H1 (cell line): ENCODE data around the gene CYP27C1. TPM values are rescaled to one million over a fixed set of nuclear protein-coding genes. Genes with fewer than 3 reads are reported as not detected.

Source experiments
- CTCF ChIA-PET: fragments of 300-600 bp; sonication (Branson Sonifier 250); formaldehyde crosslinking; loops from one replicate; lab custom pipeline; 2021; ENCODE audit not compliant: partially characterized antibody; lab: Charles Lee
- POLR2A ChIA-PET: fragments of 300-600 bp; sonication (Branson Sonifier 250); formaldehyde crosslinking; loops from one replicate; lab custom pipeline; 2021; ENCODE audit warnings: inconsistent platforms; ENCODE audit not compliant: partially characterized antibody; lab: Charles Lee
- DNase-seq, 2 experiments: peaks; one replicate each; pipeline versions ENCODE4 v3.0.0 to v3.0.0-alpha.2; 2010 to 2022; ENCODE audit warnings: low spot score in 2 of 2, low read depth in 1 of 2, mixed read lengths in 1 of 2
- FAIRE-seq: peaks from 2 replicates; lab custom pipeline; 2011; peaks lifted over from hg19 to GRCh38; lab: Jason Lieb, UNC
- H2AFZ ChIP-seq: 2 replicates; pipeline ENCODE4 v1.8.1; 2012; ENCODE audit warnings: low read length, inconsistent platforms
- H2AK5ac ChIP-seq: 2 replicates; pipeline ENCODE4 v1.6.1; 2013; ENCODE audit warnings: low read depth, low read length
- H2BK120ac ChIP-seq: replicated peaks from 2 replicates; pipeline ENCODE3; 2013; ENCODE audit warnings: low read depth, low read length, inconsistent platforms
- H2BK12ac ChIP-seq: 2 replicates; pipeline ENCODE4 v1.6.1; 2013; ENCODE audit warnings: low read depth, low read length
- H2BK15ac ChIP-seq: 2 replicates; pipeline ENCODE4 v1.6.1; 2013; ENCODE audit warnings: low read length
- H2BK20ac ChIP-seq: 2 replicates; pipeline ENCODE4 v1.6.1; 2013; ENCODE audit warnings: low read length
- H2BK5ac ChIP-seq: 2 replicates; pipeline ENCODE4 v1.6.1; 2013; ENCODE audit warnings: low read depth, low read length
- H3K14ac ChIP-seq: 2 replicates; pipeline ENCODE4 v1.6.1; 2013; ENCODE audit warnings: inconsistent platforms; ENCODE audit not compliant: insufficient read length
- H3K18ac ChIP-seq: 2 replicates; pipeline ENCODE4 v1.6.1; 2013; ENCODE audit warnings: low read length; ENCODE audit errors: extremely low read depth
- H3K23ac ChIP-seq: 2 replicates; pipeline ENCODE4 v1.6.1; 2013; ENCODE audit warnings: inconsistent platforms; ENCODE audit not compliant: insufficient read length
- H3K23me2 ChIP-seq: 2 replicates; pipeline ENCODE4 v1.6.1; 2013; ENCODE audit warnings: low read depth, low read length
- H3K27ac ChIP-seq: 2 replicates; pipeline ENCODE4 v1.6.1; 2011; ENCODE audit warnings: low read depth, low read length, inconsistent platforms
- H3K27me3 ChIP-seq, 4 experiments: replicated peaks in 1 of 4; 1 replicate in 1 of 4; 2 replicates in 3 of 4; pipeline versions ENCODE4 v1.6.1 to v1.8.1; 2011 to 2013; ENCODE audit warnings: low read length in 3 of 4, mild to moderate bottlenecking in 3 of 4, inconsistent platforms in 2 of 4, mixed read lengths in 2 of 4, moderate library complexity in 1 of 4; ENCODE audit not compliant: control insufficient read depth in 3 of 4, insufficient read depth in 3 of 4; ENCODE audit errors: extremely low read depth in 1 of 4
- H3K36me3 ChIP-seq, 4 experiments: 2 replicates each; pipeline versions ENCODE4 v1.6.1 to v1.8.1; 2011 to 2013; ENCODE audit warnings: mild to moderate bottlenecking in 4 of 4, low read length in 3 of 4, moderate library complexity in 2 of 4, control low read depth in 1 of 4, inconsistent platforms in 1 of 4; ENCODE audit not compliant: insufficient read depth in 4 of 4, control insufficient read depth in 2 of 4
- H3K4ac ChIP-seq: replicated peaks from 2 replicates; pipeline ENCODE3; 2013; ENCODE audit warnings: low read length, low read depth, mixed read lengths, inconsistent platforms; ENCODE audit not compliant: insufficient read length
- H3K4me1 ChIP-seq, 4 experiments: replicated peaks in 1 of 4; 1 replicate in 1 of 4; 2 replicates in 3 of 4; pipeline versions ENCODE4 v1.6.1 to v1.8.1; 2011 to 2013; ENCODE audit warnings: low read length in 3 of 4, inconsistent platforms in 2 of 4, mixed read lengths in 1 of 4; ENCODE audit not compliant: insufficient read depth in 4 of 4, control insufficient read depth in 3 of 4
- H3K4me2 ChIP-seq, 2 experiments: 2 replicates each; pipeline versions ENCODE4 v1.6.1 to v1.8.1; 2011 to 2013; ENCODE audit warnings: low read depth in 2 of 2, low read length in 2 of 2, control low read depth in 1 of 2, inconsistent platforms in 1 of 2, mild to moderate bottlenecking in 1 of 2; ENCODE audit not compliant: insufficient read depth in 1 of 2
- H3K4me3 ChIP-seq, 4 experiments: fragments of 200-600, 300-600 bp in 1 of 4; sonication (generic), shearing (Covaris generic), sonication (Bioruptor Twin) in 1 of 4; 2 replicates each; pipeline versions ENCODE4 v1.5.1 to v1.8.1; 2011 to 2016; ENCODE audit warnings: low read length in 4 of 4, low read depth in 3 of 4, control low read depth in 2 of 4, inconsistent platforms in 2 of 4, mild to moderate bottlenecking in 2 of 4, mixed read lengths in 1 of 4, moderate library complexity in 1 of 4; ENCODE audit not compliant: insufficient read depth in 2 of 4; ENCODE audit errors: extremely low read depth in 1 of 4
- H3K56ac ChIP-seq: replicated peaks from 2 replicates; pipeline ENCODE3; 2013; ENCODE audit warnings: low read depth, mild to moderate bottlenecking, mixed read lengths, low read length, inconsistent platforms; ENCODE audit not compliant: insufficient read length
- H3K79me1 ChIP-seq: 2 replicates; pipeline ENCODE4 v1.6.1; 2013; ENCODE audit warnings: low read depth, low read length, control low read depth
- H3K79me2 ChIP-seq, 2 experiments: 2 replicates each; pipeline versions ENCODE4 v1.6.1 to v1.8.1; 2012 to 2013; ENCODE audit warnings: low read length in 2 of 2, mild to moderate bottlenecking in 2 of 2, inconsistent platforms in 1 of 2; ENCODE audit not compliant: insufficient read depth in 2 of 2, control insufficient read depth in 1 of 2
- H3K9ac ChIP-seq, 4 experiments: replicated peaks in 1 of 4; 1 replicate in 1 of 4; 2 replicates in 3 of 4; pipeline versions ENCODE4 v1.6.1 to v1.8.1; 2011 to 2013; ENCODE audit warnings: low read depth in 3 of 4, low read length in 3 of 4, control low read depth in 2 of 4, mild to moderate bottlenecking in 2 of 4, moderate library complexity in 2 of 4, inconsistent platforms in 1 of 4; ENCODE audit errors: extremely low read depth in 1 of 4
- H3K9me3 ChIP-seq, 2 experiments: 2 replicates each; pipeline versions ENCODE4 v1.6.1 to v1.8.1; 2012 to 2013; ENCODE audit warnings: mild to moderate bottlenecking in 2 of 2, moderate library complexity in 2 of 2, control low read depth in 1 of 2, inconsistent platforms in 1 of 2, low read depth in 1 of 2, low read length in 1 of 2, mixed read lengths in 1 of 2; ENCODE audit not compliant: insufficient read depth in 2 of 2
- H4K20me1 ChIP-seq, 2 experiments: replicated peaks in 1 of 2; 2 replicates each; pipeline versions ENCODE3 to v1.8.1; 2011 to 2013; ENCODE audit warnings: inconsistent platforms in 2 of 2, low read length in 2 of 2, mild to moderate bottlenecking in 1 of 2; ENCODE audit not compliant: insufficient read depth in 2 of 2, control insufficient read depth in 1 of 2
- H4K5ac ChIP-seq: 2 replicates; pipeline ENCODE4 v1.6.1; 2013; ENCODE audit warnings: low read length, low read depth, mixed read lengths, inconsistent platforms; ENCODE audit not compliant: insufficient read length
- H4K8ac ChIP-seq: 2 replicates; pipeline ENCODE4 v1.8.0; 2013; ENCODE audit warnings: mild to moderate bottlenecking, moderate library complexity, low read length, inconsistent platforms; ENCODE audit not compliant: insufficient read depth; ENCODE audit errors: extremely low read depth
- H4K91ac ChIP-seq: replicated peaks from 2 replicates; pipeline ENCODE3; 2013; ENCODE audit warnings: low read length, mixed read lengths, inconsistent platforms; ENCODE audit not compliant: insufficient read length
- CBX8 ChIP-seq: fragments of 300-800, 300-1000 bp; sonication (generic); IDR thresholded peaks from 2 replicates; pipeline ENCODE4 v1.7.1; 2016; ENCODE audit warnings: low read depth, low read length, borderline replicate concordance
- RAD21 ChIP-seq, 2 experiments: IDR thresholded peaks in 1 of 2; conservative IDR thresholded peaks in 1 of 2; 2 replicates each; pipeline ENCODE4 v1.6.1; 2011; ENCODE audit warnings: low read depth in 2 of 2, low read length in 2 of 2, improper control_type of control experiment in 1 of 2, inconsistent platforms in 1 of 2, mild to moderate bottlenecking in 1 of 2, moderate library complexity in 1 of 2
- WGBS, 2 experiments: shearing (Covaris generic) in 1 of 2; methylation state at CpG; one replicate each; pipeline versions ENCODE4 v1.1.6 to v1.1.7; 2013 to 2015; ENCODE audit warnings: low lambda C conversion rate in 2 of 2, mixed read lengths in 2 of 2, inconsistent platforms in 1 of 2, low coverage in 1 of 2, missing lambda C conversion rate in 1 of 2; ENCODE audit not compliant: insufficient replicate concordance in 2 of 2, insufficient coverage in 1 of 2, insufficient read length in 1 of 2; ENCODE audit errors: extremely low coverage in 1 of 2, missing lambda C conversion rate in 1 of 2; 5-methylcytosine and 5-hydroxymethylcytosine counted together
- polyA plus RNA-seq, 7 experiments: library from polyadenylated mRNA; depleted of rRNA in 3 of 7; stranded (reverse) in 5 of 7; unstranded in 2 of 7; fragments of >200 nt in 5 of 7; fragments of 200-250 nt in 2 of 7; gene quantifications; 1 replicate in 5 of 7; 2 replicates in 1 of 7; 4 replicates in 1 of 7; pipeline versions ENCODE4 v1.2.1 to v1.2.3, GENCODE V29; 2011 to 2013; ENCODE audit warnings: missing spikeins in 2 of 7, mixed read lengths in 2 of 7
- total RNA-seq: library from RNA; stranded (reverse); fragmentation: NEBNext Ultra II Directional; extraction: Animal tissue kit (Norgen Biotek cat#: 25700); gene quantifications from 2 replicates; pipeline ENCODE4 v1.2.1, GENCODE V29; 2021
- TF ChIP-seq, protein P1 (sequence below), 3 experiments: IDR thresholded peaks; 1 replicate in 2 of 3; 2 replicates in 1 of 3; pipeline versions ENCODE4 v1.5.1 to v1.6.1; 2011; ENCODE audit warnings: low read length in 3 of 3, mild to moderate bottlenecking in 3 of 3, inconsistent platforms in 2 of 3, low read depth in 1 of 3, moderate library complexity in 1 of 3; ENCODE audit not compliant: insufficient read depth in 1 of 3; ENCODE audit errors: control extremely low read depth in 1 of 3

Gene CYP27C1
- total and polyA plus RNA-seq, 2 of the 8 experiments (the other 6 are each of a cell fraction or from before 2014, with no cell fraction given), result 1.3 to 3.2 TPM

DNA sequence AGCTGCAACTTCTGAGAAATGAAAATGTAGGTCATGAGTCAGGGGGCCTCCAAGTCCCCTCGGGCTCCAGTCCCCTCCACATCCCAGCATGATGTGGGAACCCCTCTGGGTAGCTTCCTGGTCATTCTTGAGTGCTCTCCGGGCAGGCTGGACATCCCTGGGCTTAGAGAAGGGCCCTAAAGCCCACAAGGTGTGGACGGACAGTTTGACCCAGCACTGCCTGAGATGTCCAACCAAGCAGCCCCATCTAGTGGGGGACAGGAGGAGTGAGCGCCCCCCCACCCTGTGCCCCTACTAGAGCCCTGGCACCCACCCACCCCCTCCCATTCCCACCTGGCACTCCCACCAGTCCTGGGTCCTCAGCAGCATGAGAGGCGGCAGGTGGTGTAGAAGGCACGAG, 46.0 kb downstream of the CYP27C1 start:
- no peaks in the 10 kb centered on the region for H3K36me3 ChIP-seq
- no peaks in the 10 kb centered on the region for H3K79me1 ChIP-seq
- no peak overlapping the region for H3K23ac ChIP-seq
- H3K4me1 ChIP-seq, result peaks cover 0 to 4% (median 3%) of the 10 kb centered on the region in 4 experiments; a peak in 4 of 7 replicates
- no peak overlapping the region for H3K18ac ChIP-seq
- FAIRE-seq, result no peak
- CTCF ChIA-PET, result interaction anchor here (0.7 to 4.3 kb wide), 26 partner anchors 10 to 242 kb away, joined by 3 to 22 read pairs (median 4); no protein-coding TSS in a partner anchor
- no peaks in the 10 kb centered on the region; a peak in 1 of 4 replicates for H3K9me3 ChIP-seq
- H3K4me3 ChIP-seq, result no peak overlapping the region
- H3K9ac ChIP-seq, result no peak overlapping the region
- no peaks in the 10 kb centered on the region; a peak in 1 of 7 replicates for H3K27me3 ChIP-seq
- H2AFZ ChIP-seq, result no peak overlapping the region
- H3K14ac ChIP-seq, result no peak overlapping the region
- H4K5ac ChIP-seq, result no peak overlapping the region
- H4K8ac ChIP-seq, result no peak overlapping the region
- no peak overlapping the region for H3K27ac ChIP-seq
- no peak overlapping the region for H2BK15ac ChIP-seq
- no peak overlapping the region for H2BK20ac ChIP-seq
- H3K56ac ChIP-seq, result no peak overlapping the region
- TF ChIP-seq CBX8, result no peak
- TF ChIP-seq, protein P1, sequence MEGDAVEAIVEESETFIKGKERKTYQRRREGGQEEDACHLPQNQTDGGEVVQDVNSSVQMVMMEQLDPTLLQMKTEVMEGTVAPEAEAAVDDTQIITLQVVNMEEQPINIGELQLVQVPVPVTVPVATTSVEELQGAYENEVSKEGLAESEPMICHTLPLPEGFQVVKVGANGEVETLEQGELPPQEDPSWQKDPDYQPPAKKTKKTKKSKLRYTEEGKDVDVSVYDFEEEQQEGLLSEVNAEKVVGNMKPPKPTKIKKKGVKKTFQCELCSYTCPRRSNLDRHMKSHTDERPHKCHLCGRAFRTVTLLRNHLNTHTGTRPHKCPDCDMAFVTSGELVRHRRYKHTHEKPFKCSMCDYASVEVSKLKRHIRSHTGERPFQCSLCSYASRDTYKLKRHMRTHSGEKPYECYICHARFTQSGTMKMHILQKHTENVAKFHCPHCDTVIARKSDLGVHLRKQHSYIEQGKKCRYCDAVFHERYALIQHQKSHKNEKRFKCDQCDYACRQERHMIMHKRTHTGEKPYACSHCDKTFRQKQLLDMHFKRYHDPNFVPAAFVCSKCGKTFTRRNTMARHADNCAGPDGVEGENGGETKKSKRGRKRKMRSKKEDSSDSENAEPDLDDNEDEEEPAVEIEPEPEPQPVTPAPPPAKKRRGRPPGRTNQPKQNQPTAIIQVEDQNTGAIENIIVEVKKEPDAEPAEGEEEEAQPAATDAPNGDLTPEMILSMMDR (IDR thresholded peaks at IDR 0.05; ENCODE audit: control extremely low read depth in 1 of 3, insufficient read depth in 1 of 3, low read depth in 1 of 3, low read length in 3 of 3), result peak; percentile 34 to 68 (median 54)
- TF ChIP-seq RAD21 (IDR thresholded peaks at IDR 0.05 in 1 of 2, conservative IDR thresholded peaks at IDR 0.05 in 1 of 2; ENCODE audit: low read depth in 2 of 2, low read length in 2 of 2), result peak; percentile 62 to 71
- no peak for DNase-seq
- H2AK5ac ChIP-seq, result no peak overlapping the region
- no peaks in the 10 kb centered on the region for H3K23me2 ChIP-seq
- H2BK12ac ChIP-seq, result no peak overlapping the region
- no peak overlapping the region for H2BK5ac ChIP-seq
- no peak overlapping the region for H2BK120ac ChIP-seq
- no peak overlapping the region for H4K91ac ChIP-seq
- no peaks in the 10 kb centered on the region for H3K79me2 ChIP-seq
- WGBS, 2 experiments, result 79% methylated on average over 5 of the region's 6 CpGs; no CpG with 5 or more reads in 1 of the 2 experiments
- POLR2A ChIA-PET, result interaction anchor here (1.2 kb wide), 1 partner anchor 17 kb away, joined by 3 read pairs; no protein-coding TSS in a partner anchor
- no peak overlapping the region for H3K4ac ChIP-seq
- H4K20me1 ChIP-seq, result no peaks in the 10 kb centered on the region
- H3K4me2 ChIP-seq, result no peak overlapping the region
